Measurements from ENCODE around the gene OSBPL10.

The OSBPL10 gene

DNA sequence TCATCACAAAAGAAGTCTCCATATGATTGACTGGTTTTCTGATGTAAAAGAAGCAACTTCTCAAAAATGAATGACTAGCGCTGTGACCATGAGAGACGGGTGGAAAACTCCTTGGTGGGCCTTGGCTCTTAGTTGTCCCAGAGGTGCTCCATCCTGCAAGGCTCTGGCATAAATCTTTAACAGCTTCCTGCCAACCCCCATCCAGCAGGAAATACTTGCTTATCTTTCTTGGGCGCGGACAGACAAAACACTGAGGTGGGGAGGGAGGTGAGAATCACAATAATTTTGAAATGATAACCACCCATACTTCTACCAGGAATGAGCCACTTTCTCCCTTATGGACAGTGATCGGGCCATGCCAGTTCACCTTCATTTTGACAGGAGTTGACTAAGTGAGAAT lies 319.8 kb downstream of the OSBPL10 start:
- no peak for DNase-seq (ENCODE audit: low read depth)

- DNase-seq (ENCODE audit: low read depth) = no peak
Observed at GRCh38 chr3:31659246-31659645, 321.8 kb downstream of the OSBPL10 start.

- no peak for DNase-seq (ENCODE audit: low read depth)
Observed at GRCh38 chr3:31654998-31655397, 326.1 kb downstream of the OSBPL10 start.

GRCh38 chr3:31653464-31653863 lies 327.6 kb downstream of the OSBPL10 start:
- no peak for DNase-seq (ENCODE audit: low read depth)

GRCh38 chr3:31652296-31652695 lies 328.8 kb downstream of the OSBPL10 start:
- no peak for DNase-seq (ENCODE audit: low read depth)

DNA sequence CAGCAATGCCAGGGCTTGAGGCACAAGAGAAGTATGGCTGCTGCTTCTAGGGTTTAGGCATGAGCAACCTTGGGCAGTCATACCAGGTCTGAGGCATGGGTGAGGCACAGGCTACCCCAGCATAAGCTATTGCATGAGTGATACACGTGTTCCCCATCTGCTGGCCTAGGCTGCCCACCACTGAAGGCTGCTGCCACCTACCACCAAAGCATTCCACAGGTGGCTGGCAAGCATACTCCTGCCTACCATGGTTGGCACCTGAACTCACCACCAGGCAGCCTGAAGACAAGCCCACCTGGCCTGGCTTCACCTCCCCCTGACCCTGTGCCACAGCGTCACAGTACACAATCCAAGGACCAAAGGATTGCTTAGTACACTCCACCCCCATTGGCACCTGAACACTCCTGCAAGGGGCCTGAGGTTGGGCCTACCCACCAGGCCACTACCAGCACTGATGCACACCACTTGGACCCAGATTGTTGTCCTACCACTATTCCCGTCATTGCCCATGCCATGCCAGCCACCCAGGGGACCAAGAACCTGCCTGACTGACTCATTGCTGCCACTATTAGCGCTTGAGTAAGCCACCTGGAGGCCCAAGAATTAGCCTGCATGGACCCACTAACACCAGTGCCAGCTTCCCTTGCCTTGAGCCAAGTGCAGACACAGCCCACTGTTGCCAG lies 332.6 kb downstream of the OSBPL10 start:
- no peak for DNase-seq (ENCODE audit: low read depth)

GRCh38 chr3:31645256-31645655 lies 335.8 kb downstream of the OSBPL10 start:
- DNase-seq (ENCODE audit: low read depth) = no peak

DNA sequence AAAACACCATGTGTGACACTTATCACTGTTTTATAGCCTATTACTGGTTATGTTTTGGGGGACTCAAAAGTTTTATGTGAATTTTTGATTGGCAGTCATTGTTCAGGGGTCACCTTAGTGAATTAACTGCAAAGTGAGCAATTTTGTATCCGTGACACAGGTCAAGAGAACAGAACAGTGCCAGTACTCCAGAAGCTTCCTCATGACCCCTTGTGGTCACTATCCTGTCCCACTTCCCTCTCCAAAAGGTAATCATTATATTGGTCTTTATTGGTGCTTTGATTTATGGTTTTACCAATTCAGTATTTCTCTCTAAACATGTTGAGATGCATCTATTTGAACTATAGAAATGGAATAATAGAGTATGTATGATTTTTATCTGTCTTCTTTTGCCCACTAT lies 341.2 kb downstream of the OSBPL10 start:
- no peak for DNase-seq (ENCODE audit: low read depth)

DNA sequence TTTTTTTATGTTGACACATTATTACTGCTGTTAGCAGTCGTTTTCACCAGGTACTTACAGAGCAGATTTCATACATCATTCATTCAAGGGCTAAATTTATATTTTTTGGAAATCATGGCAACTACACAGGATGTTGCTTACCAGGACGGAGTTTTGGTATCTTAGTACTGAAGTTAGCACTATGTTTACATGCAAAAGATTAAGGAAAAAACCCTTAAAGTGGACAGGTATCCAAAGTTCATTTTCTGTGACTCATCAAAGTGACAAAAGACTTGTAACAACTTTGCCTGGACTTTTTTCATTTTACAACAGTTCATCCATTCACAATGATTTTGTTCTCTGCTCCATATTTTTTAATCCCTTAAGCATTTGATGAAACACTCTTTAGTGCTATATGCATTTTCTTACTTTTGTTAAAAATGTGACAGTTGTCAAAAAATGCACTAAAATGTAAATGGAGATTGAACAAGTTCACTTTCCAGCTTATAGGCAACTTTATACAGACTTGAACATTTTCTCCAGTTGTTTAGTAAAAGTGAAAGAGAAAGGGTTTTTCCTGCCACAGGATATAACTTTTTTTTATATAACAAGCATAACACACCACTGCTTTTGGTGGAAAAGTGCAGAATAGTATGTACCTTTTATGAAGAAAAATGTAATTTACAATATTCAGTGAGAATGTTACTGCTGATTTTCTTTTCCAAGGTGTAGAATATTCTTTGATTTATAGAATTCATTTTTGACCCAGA lies 344.2 kb downstream of the OSBPL10 start:
- DNase-seq (ENCODE audit: low read depth) = no peak

DNA sequence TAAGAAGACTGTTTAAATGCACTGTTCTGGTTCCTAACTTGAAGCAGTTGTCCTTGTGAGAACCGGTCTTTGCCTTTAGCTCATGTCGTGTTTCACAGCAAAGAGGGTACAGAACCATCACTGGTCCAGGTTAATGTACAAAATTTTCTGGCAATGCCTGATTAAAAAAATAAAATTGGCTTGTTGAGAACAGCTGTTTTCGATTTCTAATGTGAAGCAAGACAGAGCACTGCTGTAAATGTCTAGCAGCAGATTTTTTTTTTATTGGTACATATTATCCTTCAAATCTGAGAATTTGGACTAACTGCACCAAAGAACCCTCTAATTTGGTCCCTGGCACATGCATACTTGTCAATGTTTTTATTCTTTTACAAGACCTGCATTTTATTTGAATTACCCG lies 345.0 kb downstream of the OSBPL10 start:
- no peak for DNase-seq (ENCODE audit: low read depth)

GRCh38 chr3:31635545-31635944 lies 345.5 kb downstream of the OSBPL10 start:
- no peak for DNase-seq (ENCODE audit: low read depth)

- no peak for DNase-seq (ENCODE audit: low read depth)
Observed at GRCh38 chr3:31634476-31634875, 346.6 kb downstream of the OSBPL10 start.

GRCh38 chr3:31629054-31629453 lies 352.0 kb downstream of the OSBPL10 start:
- DNase-seq (ENCODE audit: low read depth) = no peak

DNA sequence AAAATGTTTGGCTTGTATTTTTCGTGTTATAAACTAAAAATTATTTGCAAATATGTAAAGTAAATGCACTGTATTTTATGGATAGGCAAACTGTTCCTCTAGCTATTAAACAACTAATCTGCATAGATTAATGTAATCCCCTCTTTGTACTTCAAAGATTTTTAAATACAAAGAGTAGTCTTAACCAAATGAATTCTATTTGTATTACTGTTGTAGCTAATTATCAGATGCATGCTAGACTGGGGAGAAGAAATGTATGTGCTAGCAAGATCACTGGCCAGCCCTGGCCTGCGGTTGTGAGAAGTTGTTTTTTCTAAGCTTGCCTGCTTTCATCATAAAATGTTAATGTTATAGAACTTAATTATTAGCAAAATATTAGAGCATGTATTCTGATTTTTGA lies 355.7 kb downstream of the OSBPL10 start:
- DNase-seq (ENCODE audit: low read depth) = no peak

DNA sequence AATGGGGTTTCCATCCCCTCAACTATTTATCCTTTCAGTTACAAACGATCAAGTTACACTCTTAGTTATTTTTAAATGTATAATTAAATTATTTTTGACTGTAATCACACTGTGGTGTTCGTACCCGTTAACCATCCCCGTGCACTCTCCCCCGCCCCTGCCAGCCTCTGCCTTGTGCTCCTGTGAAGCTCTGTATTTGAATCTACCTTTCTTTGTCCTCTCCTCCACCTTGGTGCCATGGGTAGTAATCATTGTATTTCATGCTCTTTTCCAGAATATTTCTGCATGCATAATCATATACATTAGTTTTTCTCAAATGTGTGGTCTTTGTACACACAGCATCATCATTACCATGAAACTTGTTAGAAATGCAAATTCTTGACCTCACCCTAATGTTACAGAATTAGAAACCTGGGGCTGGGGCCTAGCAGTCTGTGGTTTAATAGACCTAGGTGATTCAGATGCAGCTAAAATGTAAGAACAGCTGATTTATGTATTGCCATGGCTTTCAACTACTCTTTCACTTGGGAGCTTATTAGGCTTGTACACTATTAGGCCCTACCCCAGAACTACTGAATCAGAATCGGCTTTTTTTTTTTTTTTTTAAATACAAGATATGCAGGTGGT lies 356.9 kb downstream of the OSBPL10 start:
- no peak for DNase-seq (ENCODE audit: low read depth)

DNA sequence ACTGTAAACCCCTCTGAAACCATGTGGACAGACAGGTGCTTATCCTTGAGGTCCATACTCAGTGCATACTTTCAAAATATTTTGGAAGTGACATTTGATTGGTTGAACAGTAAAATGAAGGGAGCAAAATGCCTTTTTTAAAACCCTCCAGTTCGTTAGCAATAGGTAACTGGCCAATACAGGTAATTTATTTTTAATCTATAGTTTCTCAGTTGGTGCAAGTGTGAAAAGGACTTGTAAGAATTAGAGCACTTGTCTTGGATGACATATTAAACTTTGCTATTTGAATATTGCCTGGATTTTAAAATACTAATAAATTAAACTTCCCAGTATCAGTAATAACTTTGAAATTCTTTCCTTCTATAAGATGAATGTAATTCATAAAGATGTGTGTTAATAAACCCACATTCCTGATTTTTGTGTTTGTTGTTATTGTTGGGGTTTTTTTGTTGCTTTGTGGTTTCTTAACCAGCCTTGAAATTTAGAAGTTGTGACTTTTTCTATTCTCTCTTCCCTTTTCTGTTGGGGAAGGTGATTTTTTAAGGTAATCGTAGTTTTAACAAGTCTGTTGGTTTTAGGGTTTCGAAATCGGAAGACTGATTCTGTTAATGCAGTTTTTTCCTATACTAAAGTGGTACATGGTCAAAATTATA lies 358.3 kb downstream of the OSBPL10 start:
- no peak for DNase-seq (ENCODE audit: low read depth)

- no peak for DNase-seq (ENCODE audit: low read depth)
Observed at GRCh38 chr3:31621314-31621713, 359.7 kb downstream of the OSBPL10 start.

DNA sequence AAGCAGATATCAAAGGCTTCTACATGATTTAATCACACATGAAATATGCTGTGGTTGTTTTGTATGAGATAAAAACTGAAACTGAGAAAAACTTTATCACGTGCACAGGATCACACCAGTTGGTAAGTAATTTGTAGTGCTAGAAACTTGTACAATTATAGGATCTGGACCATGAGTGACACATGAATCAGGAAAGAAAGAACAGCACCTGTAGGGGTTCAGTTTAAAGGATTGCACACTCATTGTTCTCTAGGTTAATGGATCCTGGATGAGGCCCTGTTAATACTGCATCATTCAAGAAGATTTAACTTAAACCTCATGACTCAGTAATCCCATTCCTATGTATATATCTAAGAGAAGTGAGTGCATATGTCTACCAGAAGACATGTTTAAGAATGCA lies 360.4 kb downstream of the OSBPL10 start:
- DNase-seq (ENCODE audit: low read depth) = no peak

GRCh38 chr3:31616711-31617110 lies 364.4 kb downstream of the OSBPL10 start:
- no peak for DNase-seq (ENCODE audit: low read depth)

- no peak for DNase-seq (ENCODE audit: low read depth)
Observed at GRCh38 chr3:31615071-31615875, 365.8 kb downstream of the OSBPL10 start.

DNA sequence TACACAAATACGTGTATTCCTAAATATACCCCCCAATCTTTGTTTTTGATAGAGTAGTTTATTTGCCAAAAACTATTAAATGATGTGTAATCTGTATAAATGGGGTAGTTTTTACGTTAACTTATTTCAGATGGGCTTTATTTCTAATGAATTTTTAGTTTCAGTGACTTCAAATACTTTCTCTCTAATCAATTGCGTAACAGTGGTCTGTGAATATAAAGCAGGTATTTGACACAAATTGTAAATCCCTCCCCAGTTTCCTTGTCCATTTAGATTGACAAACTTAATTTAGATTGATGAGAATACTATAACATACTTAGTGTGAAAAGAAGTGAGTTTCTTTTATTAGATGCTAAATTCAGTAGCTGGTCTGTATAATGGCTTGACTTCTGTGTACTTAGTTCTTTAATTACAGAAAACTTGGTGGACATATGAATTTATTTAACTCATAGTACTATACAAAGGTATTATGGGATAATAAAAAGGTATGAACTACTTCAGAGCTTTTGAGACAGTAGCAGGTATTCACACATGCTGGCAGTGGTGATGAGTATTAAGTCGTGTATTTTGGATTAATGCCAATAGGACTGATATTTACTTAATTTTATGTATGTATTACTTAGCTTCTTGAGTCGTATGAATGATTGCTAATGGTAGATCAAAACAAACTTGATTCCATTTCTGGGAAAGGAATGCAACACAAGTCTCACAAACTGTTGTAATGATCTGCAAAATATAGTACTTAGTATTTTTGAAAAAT lies 366.7 kb downstream of the OSBPL10 start:
- DNase-seq (ENCODE audit: low read depth) = no peak
